HepG2 (cell line): ENCODE data around the gene ZDHHC8. TPM values are rescaled to one million over a fixed set of nuclear protein-coding genes. Genes with fewer than 3 reads are reported as not detected.

Experiments used
- ATAC-seq: fragments of 200-7000 bp; cut with Tn5 transposase; 3 replicates; pipeline ENCODE4 v1.9.1; 2020; ENCODE audit warnings: mild to moderate bottlenecking, moderate library complexity
- BruUV-seq: library from RNA; stranded (reverse); fragments of 400-500 nt; replicated peaks from 2 replicates; lab custom pipeline; 2021; lab: Mats Ljungman, UMichigan
- CTCF ChIA-PET: fragments of 300-600 bp; formaldehyde crosslinking; extraction: SDS; loops from one replicate; lab custom pipeline; 2021; ENCODE audit warnings: low total read pairs, inconsistent platforms, low intra/inter-chr PET ratio; lab: Yijun Ruan, JAX
- POLR2A ChIA-PET: fragments of 350-600 bp; sonication (Branson Sonifier 250); formaldehyde crosslinking; loops from one replicate; lab custom pipeline; 2020; ENCODE audit warnings: antibody characterized with exemption, inconsistent platforms; lab: Yijun Ruan, JAX
- DNase-seq: peaks from one replicate; pipeline ENCODE4 v3.0.0-alpha.2; 2015; ENCODE audit warnings: low spot score
- FAIRE-seq: peaks from 3 replicates; lab custom pipeline; 2011; peaks lifted over from hg19 to GRCh38; lab: Jason Lieb, UNC
- H2AFZ ChIP-seq: one replicate; pipeline ENCODE4 v1.6.1; 2011; ENCODE audit warnings: low read length, inconsistent platforms
- H3K27ac ChIP-seq: fragments of 300-600 bp; 3 replicates; pipeline ENCODE4 v1.8.0; 2011; ENCODE audit warnings: mixed run types, mild to moderate bottlenecking, mixed read lengths, low read length, inconsistent platforms; ENCODE audit not compliant: insufficient read depth; ENCODE audit errors: extremely low read length
- H3K27me3 ChIP-seq, 2 experiments: fragments of 200-600 bp in 1 of 2; 2 replicates in 1 of 2; 3 replicates in 1 of 2; pipeline versions ENCODE4 v1.6.0 to v1.8.0; 2011; ENCODE audit warnings: low read length in 2 of 2, mild to moderate bottlenecking in 2 of 2, moderate library complexity in 2 of 2, inconsistent platforms in 1 of 2; ENCODE audit not compliant: insufficient read depth in 2 of 2, control insufficient read depth in 1 of 2
- H3K36me3 ChIP-seq, 2 experiments: fragments of 200-600 bp in 1 of 2; replicated peaks in 1 of 2; 2 replicates in 1 of 2; 3 replicates in 1 of 2; pipeline versions ENCODE4 v1.5.1 to v1.8.0; 2011; ENCODE audit warnings: low read length in 2 of 2, inconsistent platforms in 1 of 2; ENCODE audit not compliant: insufficient read depth in 2 of 2, control insufficient read depth in 1 of 2
- H3K4me1 ChIP-seq: 2 replicates; pipeline ENCODE4 v1.5.1; 2012; ENCODE audit warnings: low read length, inconsistent platforms; ENCODE audit not compliant: insufficient read depth
- H3K4me2 ChIP-seq: 2 replicates; pipeline ENCODE4 v1.6.0; 2011; ENCODE audit warnings: low read depth, low read length, inconsistent platforms
- H3K4me3 ChIP-seq, 3 experiments: fragments of 200-600 bp in 1 of 3; sonication (generic), shearing (Covaris generic) in 1 of 3; replicated peaks in 1 of 3; 2 replicates each; pipeline ENCODE4 v1.5.1; 2011 to 2016; ENCODE audit warnings: low read length in 3 of 3, inconsistent platforms in 2 of 3, low read depth in 2 of 3, mild to moderate bottlenecking in 2 of 3, control low read depth in 1 of 3, mixed read lengths in 1 of 3; ENCODE audit not compliant: insufficient read depth in 1 of 3
- H3K79me2 ChIP-seq: one replicate; pipeline ENCODE4 v1.6.1; 2011; ENCODE audit warnings: low read length, inconsistent platforms; ENCODE audit not compliant: insufficient read depth
- H3K9ac ChIP-seq: 2 replicates; pipeline ENCODE4 v1.6.0; 2011; ENCODE audit warnings: mild to moderate bottlenecking, low read depth, low read length, inconsistent platforms; ENCODE audit not compliant: insufficient read depth
- H3K9me3 ChIP-seq: 2 replicates; pipeline ENCODE4 v1.5.1; 2012; ENCODE audit warnings: mild to moderate bottlenecking, low read length
- H4K20me1 ChIP-seq: 2 replicates; pipeline ENCODE4 v1.6.0; 2011; ENCODE audit warnings: inconsistent platforms, mild to moderate bottlenecking, low read length, moderate library complexity; ENCODE audit not compliant: insufficient read depth
- HIVEP1 ChIP-seq: sonication (generic); formaldehyde crosslinking; IDR thresholded peaks from 2 replicates; pipeline ENCODE4 v1.4.0; 2020; ENCODE audit warnings: mild to moderate bottlenecking, missing genetic modification reagents
- HNRNPL ChIP-seq: fragments of 200-400 bp; formaldehyde crosslinking; IDR thresholded peaks from 2 replicates; pipeline ENCODE4 v1.6.1; 2017; ENCODE audit warnings: mild to moderate bottlenecking, low read depth, low read length
- IKZF1 ChIP-seq: fragments of 450-650 bp; IDR thresholded peaks from 2 replicates; pipeline ENCODE4 v1.7.1; 2016
- PLSCR1 ChIP-seq: sonication (generic); formaldehyde crosslinking; IDR thresholded peaks from 2 replicates; pipeline ENCODE4 v1.5.0; 2020; ENCODE audit warnings: missing genetic modification reagents, mild to moderate bottlenecking, borderline replicate concordance
- RORA ChIP-seq: sonication (generic); formaldehyde crosslinking; IDR thresholded peaks from 2 replicates; pipeline ENCODE4 v1.5.0; 2020; ENCODE audit warnings: mild to moderate bottlenecking, missing genetic modification reagents, moderate library complexity
- SIX4 ChIP-seq: sonication (generic); formaldehyde crosslinking; IDR thresholded peaks from 2 replicates; pipeline ENCODE4 v1.4.0; 2020; ENCODE audit warnings: missing genetic modification reagents
- SRSF4 ChIP-seq: fragments of 200-400 bp; formaldehyde crosslinking; IDR thresholded peaks from one replicate; pipeline ENCODE4 v1.6.1; 2018; ENCODE audit warnings: mild to moderate bottlenecking, low read depth, low read length, moderate library complexity; ENCODE audit not compliant: poor library complexity, severe bottlenecking
- TCF7L2 ChIP-seq: IDR thresholded peaks from 2 replicates; pipeline ENCODE4 v1.6.1; 2011; ENCODE audit warnings: mild to moderate bottlenecking, low read depth, low read length, moderate library complexity
- ZNF44 ChIP-seq: sonication (generic); formaldehyde crosslinking; IDR thresholded peaks from 2 replicates; pipeline ENCODE4 v1.5.1; 2020; ENCODE audit warnings: mild to moderate bottlenecking, missing genetic modification reagents
- ZNF703 ChIP-seq: sonication (generic); formaldehyde crosslinking; IDR thresholded peaks from 2 replicates; pipeline ENCODE4 v1.5.1; 2020; ENCODE audit warnings: missing genetic modification reagents, mild to moderate bottlenecking, moderate library complexity, borderline replicate concordance
- ZNF770 ChIP-seq: sonication (generic); formaldehyde crosslinking; IDR thresholded peaks from 2 replicates; pipeline ENCODE4 v1.5.0; 2020; ENCODE audit warnings: mild to moderate bottlenecking, missing genetic modification reagents
- WGBS: methylation state at CpG from one replicate; pipeline ENCODE4 v1.1.6; 2017; ENCODE audit warnings: low lambda C conversion rate; 5-methylcytosine and 5-hydroxymethylcytosine counted together
- in situ Hi-C: cut with HindIII; loops from 2 replicates; pipeline ENCODE4 v1.10.0; 2017; ENCODE audit warnings: low pct_unique_long_range_greater_than_20kb; ENCODE audit not compliant: extremely low pct_ligation_motif_present
- intact Hi-C: fragments of 100-400 bp; cut with micrococcal nuclease; formaldehyde crosslinking; loops from one replicate; pipeline ENCODE4 v1.10.0; 2022; ENCODE audit not compliant: unreplicated experiment
- polyA plus RNA-seq, 8 experiments: library from polyadenylated mRNA; depleted of rRNA in 3 of 8; stranded (reverse) in 7 of 8; unstranded in 1 of 8; fragments of >200 nt; fragmentation: Illumina TruSeq in 4 of 8; extraction: Trizol in 4 of 8; gene quantifications; 2 replicates each; pipeline versions ENCODE4 v1.2.1 to v1.2.3, GENCODE V29; 2011 to 2016; ENCODE audit warnings: low read depth in 4 of 8, missing spikeins in 1 of 8, mixed read lengths in 1 of 8; ENCODE audit not compliant: insufficient read depth in 1 of 8
- total RNA-seq, 5 experiments: library from RNA; depleted of rRNA; stranded (reverse); fragments of >200 nt; fragmentation: Illumina TruSeq; extraction: Trizol; gene quantifications; 2 replicates each; pipeline ENCODE4 v1.2.3, GENCODE V29; 2016; ENCODE audit warnings: low read depth in 1 of 5
- TF ChIP-seq, protein P1 (sequence below): sonication (generic); formaldehyde crosslinking; IDR thresholded peaks from 2 replicates; pipeline ENCODE4 v1.4.0; 2020; ENCODE audit warnings: missing genetic modification reagents
- TF ChIP-seq, protein P2 (sequence below): sonication (generic); formaldehyde crosslinking; IDR thresholded peaks from 2 replicates; pipeline ENCODE4 v1.5.0; 2020; ENCODE audit warnings: missing genetic modification reagents

Gene ZDHHC8
- total and polyA plus RNA-seq, 2 of the 13 experiments (the other 11 are each of a cell fraction or from before 2014, with no cell fraction given) = 7.5 to 21.3 TPM

- POLR2A ChIA-PET = interaction anchor here (0.6 kb wide), 1 partner anchor 208 kb away, joined by 3 read pairs; no protein-coding TSS in a partner anchor
- no peaks in the 10 kb centered on the region for H4K20me1 ChIP-seq
- no peak for DNase-seq
- intact Hi-C loops (no loop called here), in situ Hi-C loops (loop anchor here (10.0 to 25.0 kb wide), 2 partner anchors 84 to 1188 kb away; no protein-coding TSS in a partner anchor)
- TF ChIP-seq HIVEP1 (CRISPR knock-in tag) = no peak
- TF ChIP-seq SIX4 (CRISPR knock-in tag) = no peak
- no peak for TF ChIP-seq IKZF1
- TF ChIP-seq RORA (CRISPR knock-in tag) = no peak
- TF ChIP-seq PLSCR1 = no peak
- TF ChIP-seq, protein P1, sequence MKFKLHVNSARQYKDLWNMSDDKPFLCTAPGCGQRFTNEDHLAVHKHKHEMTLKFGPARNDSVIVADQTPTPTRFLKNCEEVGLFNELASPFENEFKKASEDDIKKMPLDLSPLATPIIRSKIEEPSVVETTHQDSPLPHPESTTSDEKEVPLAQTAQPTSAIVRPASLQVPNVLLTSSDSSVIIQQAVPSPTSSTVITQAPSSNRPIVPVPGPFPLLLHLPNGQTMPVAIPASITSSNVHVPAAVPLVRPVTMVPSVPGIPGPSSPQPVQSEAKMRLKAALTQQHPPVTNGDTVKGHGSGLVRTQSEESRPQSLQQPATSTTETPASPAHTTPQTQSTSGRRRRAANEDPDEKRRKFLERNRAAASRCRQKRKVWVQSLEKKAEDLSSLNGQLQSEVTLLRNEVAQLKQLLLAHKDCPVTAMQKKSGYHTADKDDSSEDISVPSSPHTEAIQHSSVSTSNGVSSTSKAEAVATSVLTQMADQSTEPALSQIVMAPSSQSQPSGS (CRISPR knock-in tag) = no peak
- TF ChIP-seq SRSF4 = no peak
- TF ChIP-seq ZNF44 (CRISPR knock-in tag) = no peak
- no peak for TF ChIP-seq ZNF770 (CRISPR knock-in tag)
- TF ChIP-seq ZNF703 (CRISPR knock-in tag) = no peak
- TF ChIP-seq, protein P2, sequence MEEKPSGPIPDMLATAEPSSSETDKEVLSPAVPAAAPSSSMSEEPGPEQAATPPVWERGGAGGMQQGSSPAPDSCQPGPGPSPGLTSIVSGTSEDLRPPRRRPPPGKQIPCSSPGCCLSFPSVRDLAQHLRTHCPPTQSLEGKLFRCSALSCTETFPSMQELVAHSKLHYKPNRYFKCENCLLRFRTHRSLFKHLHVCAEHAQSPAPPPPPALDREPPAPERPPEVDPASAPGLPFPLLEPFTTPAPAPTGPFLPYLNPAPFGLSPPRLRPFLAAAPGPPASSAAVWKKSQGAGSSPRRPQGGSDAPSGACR (CRISPR knock-in tag) = no peak
- no peak for TF ChIP-seq HNRNPL
- TF ChIP-seq TCF7L2 = no peak
- 0 out of 2 replicates have a peak, but pooled peaks cover 12% of the 10 kb centered on the region for H3K4me1 ChIP-seq
- no peaks in the 10 kb centered on the region for H3K9me3 ChIP-seq
- 22% methylated on average over 8 of the region's 14 CpGs for WGBS
- no peak for ATAC-seq
- no TSS peak for BruUV-seq
- no peak within 1 kb of the TSS for H2AFZ ChIP-seq
- no peak within 1 kb of the TSS for H3K4me2 ChIP-seq
- CTCF ChIA-PET = no interaction called here
- H3K27ac ChIP-seq = no peak within 1 kb of the TSS
- no peak for FAIRE-seq
- H3K4me3 ChIP-seq = no peak within 1 kb of the TSS
- H3K36me3 ChIP-seq = no peaks in the 10 kb centered on the region
- H3K79me2 ChIP-seq = no peaks in the 10 kb centered on the region
- H3K9ac ChIP-seq = no peak within 1 kb of the TSS
- H3K27me3 ChIP-seq = peaks cover 10 to 27% of the 10 kb centered on the region in 2 experiments
Measured at GRCh38 chr22:20150381-20151275, 19.0 kb downstream of the ZDHHC8 start, which contains the start of gene CCDC188. Gene CCDC188, minus strand, starts transcription at chr22:20151055. Its CDS starts 69 bp downstream, at chr22:20150986.
